B cell (primary cell): ENCODE results near the gene PRSS50. TPM values are rescaled to one million over a fixed set of nuclear protein-coding genes. Genes with fewer than 3 reads are reported as not detected.

Experiments used
- ATAC-seq: fragments of 200-7000 bp; cut with Tn5 transposase; one replicate; pipeline ENCODE4 v1.10.0; 2021; ENCODE audit warnings: low read depth, mild to moderate bottlenecking, moderate number of reproducible peaks, moderate library complexity
- CTCF ChIA-PET: fragments of 350-600 bp; sonication (Branson Sonifier 250); formaldehyde crosslinking; loops from one replicate; lab custom pipeline; 2021; ENCODE audit warnings: antibody characterized with exemption, inconsistent platforms; lab: Charles Lee
- POLR2A ChIA-PET: fragments of 350-600 bp; sonication (Branson Sonifier 250); formaldehyde crosslinking; loops from one replicate; lab custom pipeline; 2021; ENCODE audit warnings: antibody characterized with exemption; lab: Charles Lee
- DNase-seq: peaks from one replicate; pipeline ENCODE4 v3.0.0; 2013
- H2AFZ ChIP-seq: 2 replicates; pipeline ENCODE4 v1.6.1; 2012; ENCODE audit warnings: mild to moderate bottlenecking, low read depth, low read length; ENCODE audit not compliant: insufficient read depth, poor library complexity, severe bottlenecking
- H3K27ac ChIP-seq, 2 donors: 1 replicate in 1 of 2; 2 replicates in 1 of 2; pipeline ENCODE4 v1.5.1; 2012 to 2013; ENCODE audit warnings: low read length in 2 of 2, mild to moderate bottlenecking in 2 of 2, moderate library complexity in 1 of 2
- H3K27me3 ChIP-seq, 4 experiments: fragments of 200-600 bp in 1 of 4; sonication (generic) in 1 of 4; replicated peaks in 1 of 4; 1 replicate in 2 of 4; 2 replicates in 2 of 4; pipeline versions ENCODE4 v1.6.1 to v1.7.0; 2013 to 2016; ENCODE audit warnings: low read length in 3 of 4, mild to moderate bottlenecking in 2 of 4, mixed read lengths in 1 of 4, moderate library complexity in 1 of 4; ENCODE audit not compliant: insufficient read depth in 4 of 4, control insufficient read depth in 3 of 4; ENCODE audit errors: control extremely low read depth in 1 of 4
- H3K36me3 ChIP-seq, 2 experiments: replicated peaks in 1 of 2; 1 replicate in 1 of 2; 2 replicates in 1 of 2; pipeline versions ENCODE4 v1.6.1 to v1.7.1; 2013; ENCODE audit warnings: low read length in 1 of 2; ENCODE audit not compliant: insufficient read depth in 2 of 2, control insufficient read depth in 1 of 2; ENCODE audit errors: control extremely low read depth in 1 of 2, extremely low read depth in 1 of 2
- H3K4me1 ChIP-seq, 2 donors: fragments of 200-600 bp in 1 of 2; sonication (generic) in 1 of 2; 1 replicate in 1 of 2; 2 replicates in 1 of 2; pipeline versions ENCODE4 v1.5.1 to v1.6.1; 2013 to 2017; ENCODE audit warnings: low read length in 2 of 2; ENCODE audit not compliant: control insufficient read depth in 2 of 2, insufficient read depth in 2 of 2
- H3K4me2 ChIP-seq: replicated peaks from 2 replicates; pipeline ENCODE3; 2012; ENCODE audit warnings: mild to moderate bottlenecking, low read depth, low read length; ENCODE audit not compliant: poor library complexity, severe bottlenecking
- H3K4me3 ChIP-seq, 5 experiments: fragments of 200-600 bp in 1 of 5; sonication (generic) in 1 of 5; 1 replicate in 3 of 5; 2 replicates in 2 of 5; pipeline versions ENCODE4 v1.5.1 to v1.7.0; 2011 to 2016; ENCODE audit warnings: low read length in 4 of 5, mild to moderate bottlenecking in 4 of 5, low read depth in 2 of 5, control low read depth in 1 of 5, moderate library complexity in 1 of 5; ENCODE audit not compliant: insufficient read depth in 1 of 5; ENCODE audit errors: control extremely low read depth in 1 of 5, extremely low read depth in 1 of 5
- H3K79me2 ChIP-seq: fragments of 200-600 bp; sonication (generic); one replicate; pipeline ENCODE4 v1.6.0; 2016; ENCODE audit warnings: low read length; ENCODE audit not compliant: control insufficient read depth, insufficient read depth
- H3K9ac ChIP-seq: fragments of 200-600 bp; sonication (generic); 2 replicates; pipeline ENCODE4 v1.6.1; 2017; ENCODE audit warnings: mild to moderate bottlenecking, low read length, moderate library complexity
- H3K9me3 ChIP-seq, 3 donors: one replicate each; pipeline versions ENCODE4 v1.6.1 to v1.7.1; 2013; ENCODE audit warnings: low read length in 2 of 3; ENCODE audit not compliant: control insufficient read depth in 2 of 3, insufficient read depth in 1 of 3; ENCODE audit errors: control extremely low read depth in 1 of 3
- H4K20me1 ChIP-seq: 2 replicates; pipeline ENCODE4 v1.6.0; 2012; ENCODE audit warnings: mild to moderate bottlenecking, low read length; ENCODE audit not compliant: insufficient read depth, control insufficient read depth, poor library complexity, severe bottlenecking
- H3K27ac Mint-ChIP-seq: one replicate; pipeline ENCODE4 v1.8.0; 2021; ENCODE audit warnings: mixed read lengths
- H3K27me3 Mint-ChIP-seq: one replicate; pipeline ENCODE4 v1.8.0; 2021; ENCODE audit warnings: mixed read lengths
- H3K4me1 Mint-ChIP-seq: one replicate; pipeline ENCODE4 v1.8.0; 2021; ENCODE audit warnings: mixed read lengths
- H3K4me3 Mint-ChIP-seq: one replicate; pipeline ENCODE4 v1.8.0; 2021; ENCODE audit warnings: mixed read lengths
- H3K9me3 Mint-ChIP-seq: one replicate; pipeline ENCODE4 v1.8.0; 2022; ENCODE audit warnings: mixed read lengths; ENCODE audit not compliant: insufficient read depth
- CTCF ChIP-seq: fragments of 200-600 bp; IDR thresholded peaks from one replicate; pipeline ENCODE4 v1.8.0; 2022; ENCODE audit warnings: antibody characterized with exemption, mild to moderate bottlenecking
- EZH2 ChIP-seq: IDR thresholded peaks from 2 replicates; pipeline ENCODE4 v1.6.1; 2012; ENCODE audit warnings: borderline replicate concordance, low read depth, mild to moderate bottlenecking, moderate library complexity, low read length; ENCODE audit not compliant: insufficient read depth, poor library complexity, severe bottlenecking
- WGBS: methylation state at CpG from one replicate; pipeline ENCODE4 v1.1.5; 2013; ENCODE audit warnings: missing lambda C conversion rate; ENCODE audit not compliant: insufficient coverage; 5-methylcytosine and 5-hydroxymethylcytosine counted together
- intact Hi-C: fragments of 100-400 bp; cut with micrococcal nuclease; formaldehyde crosslinking; loops from one replicate; pipeline ENCODE4 v1.10.0; 2022
- polyA plus RNA-seq: library from polyadenylated mRNA; depleted of rRNA; stranded (reverse); fragments of >200 nt; gene quantifications from 2 replicates; pipeline ENCODE4 v1.2.3, GENCODE V29; 2012
- total RNA-seq, 2 donors: library from RNA; stranded (reverse); fragments of 120-200 nt in 1 of 2; gene quantifications; 1 replicate in 1 of 2; 2 replicates in 1 of 2; pipeline versions ENCODE4 v1.2.3 to v1.2.4, GENCODE V29; 2013 to 2022

Gene PRSS50
- total and polyA plus RNA-seq, 2 donors (not counting 1 experiment from before 2014, with no cell fraction given): 0.09 to 0.10 TPM

DNA sequence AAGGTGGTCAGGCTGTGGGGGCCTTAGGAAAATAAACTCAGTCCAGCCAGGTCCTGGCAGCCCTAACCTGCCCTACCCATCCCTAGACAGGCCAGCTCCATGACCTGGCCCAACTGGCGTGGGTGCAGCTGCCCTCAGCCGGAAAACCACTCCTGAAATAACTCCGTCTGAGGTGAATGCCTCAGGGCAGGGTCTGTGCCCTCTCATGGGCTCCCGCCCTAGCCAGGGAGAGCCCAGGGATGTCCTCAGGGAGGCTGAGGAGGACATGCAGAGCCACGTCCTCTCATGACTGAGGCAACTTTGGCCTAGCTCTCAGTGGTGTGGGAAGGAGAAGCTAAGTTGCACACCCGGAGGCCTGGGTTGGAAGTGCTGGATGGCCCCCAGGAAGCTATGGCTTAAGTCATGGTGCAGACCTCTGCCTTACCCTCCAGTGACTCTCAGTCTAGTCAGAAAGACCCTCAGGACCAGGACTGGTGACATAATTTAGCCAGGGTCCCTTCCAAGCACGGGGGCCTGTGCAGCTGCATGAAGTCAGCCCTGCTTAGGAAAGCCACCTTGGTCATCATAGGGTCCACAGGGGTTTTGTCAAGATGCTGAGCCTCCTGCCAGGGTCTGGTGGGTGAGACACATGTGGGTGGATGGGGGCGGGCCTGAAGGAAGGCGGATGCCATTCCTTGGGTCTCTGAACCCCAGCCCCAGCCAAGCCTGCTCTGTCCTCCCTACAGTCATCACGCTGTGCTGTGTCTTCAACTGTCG lies 9.1 kb downstream of the PRSS50 start:
- WGBS: 90% methylated on average over 10 of the region's 11 CpGs
- H3K4me1 ChIP-seq: no peaks in the 10 kb centered on the region
- H3K9me3 Mint-ChIP-seq: no peaks in the 10 kb centered on the region
- intact Hi-C loops: no loop called here
- no peak overlapping the region for H3K4me3 ChIP-seq
- ChIA-PET CTCF (interaction anchor here (1.2 to 1.7 kb wide), 5 partner anchors 11 to 201 kb away, joined by 3 to 5 read pairs (median 3); no protein-coding TSS in a partner anchor), POLR2A (interaction anchor here (0.6 kb wide), 1 partner anchor 21 kb away, joined by 3 read pairs; no protein-coding TSS in a partner anchor)
- DNase-seq: no peak
- no peak for ATAC-seq
- H3K4me1 Mint-ChIP-seq: no peaks in the 10 kb centered on the region
- TF ChIP-seq CTCF (no peak), EZH2 (no peak)
- no peak overlapping the region for H3K4me2 ChIP-seq
- H2AFZ ChIP-seq: no peak overlapping the region
- H3K36me3 ChIP-seq: no peaks in the 10 kb centered on the region
- H3K9ac ChIP-seq: no peak overlapping the region
- H3K9me3 ChIP-seq: no peaks in the 10 kb centered on the region
- no peak overlapping the region for H3K27ac Mint-ChIP-seq
- H3K4me3 Mint-ChIP-seq: no peak overlapping the region
- H3K27me3 ChIP-seq: peaks cover 0 to 9% (median 0%) of the 10 kb centered on the region in 4 experiments
- H4K20me1 ChIP-seq: no peaks in the 10 kb centered on the region
- H3K27ac ChIP-seq: no peak overlapping the region
- no peaks in the 10 kb centered on the region for H3K79me2 ChIP-seq
- H3K27me3 Mint-ChIP-seq: peaks cover 4% of the 10 kb centered on the region

DNA sequence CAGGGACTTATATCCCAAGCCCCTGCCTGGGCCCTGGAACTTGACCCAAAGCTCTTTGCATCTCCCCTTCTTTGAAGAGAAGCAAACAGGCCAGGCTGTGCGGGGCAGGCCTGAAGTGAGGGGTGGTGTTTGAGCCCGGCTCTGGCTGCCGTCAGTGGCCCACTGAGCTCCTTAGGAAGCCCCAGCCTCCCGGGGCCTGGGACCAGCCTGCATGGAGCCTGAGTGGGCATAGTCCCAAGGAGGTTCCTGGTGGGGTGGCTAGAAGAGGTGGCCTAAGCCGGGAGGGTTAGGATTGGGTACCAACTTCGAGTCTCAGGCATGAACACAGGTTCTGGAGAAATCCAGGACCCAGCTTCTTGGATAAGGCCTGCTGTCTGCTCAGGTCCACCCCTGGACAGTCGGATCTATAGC lies 10.1 kb downstream of the PRSS50 start:
- no peaks in the 10 kb centered on the region for H3K79me2 ChIP-seq
- Mint-ChIP-seq H3K9me3 (no peaks in the 10 kb centered on the region), H3K27ac (no peak overlapping the region), H3K27me3 (peaks cover 4% of the 10 kb centered on the region), H3K4me1 (no peaks in the 10 kb centered on the region), H3K4me3 (no peak overlapping the region)
- CTCF ChIA-PET: interaction anchor here (1.2 to 3.0 kb wide), 8 partner anchors 11 to 291 kb away, joined by 3 to 16 read pairs (median 4); no protein-coding TSS in a partner anchor
- ATAC-seq: no peak
- H3K4me3 ChIP-seq: no peak overlapping the region
- no peak overlapping the region for H3K4me2 ChIP-seq
- H3K27me3 ChIP-seq: peaks cover 0 to 12% (median 0%) of the 10 kb centered on the region in 4 experiments
- intact Hi-C loops: no loop called here
- no peak for TF ChIP-seq CTCF
- no peak for TF ChIP-seq EZH2
- H3K4me1 ChIP-seq: no peaks in the 10 kb centered on the region
- H3K36me3 ChIP-seq: no peaks in the 10 kb centered on the region
- H3K9ac ChIP-seq: no peak overlapping the region
- POLR2A ChIA-PET: no interaction called here
- no peaks in the 10 kb centered on the region for H4K20me1 ChIP-seq
- no peak overlapping the region for H3K27ac ChIP-seq
- no peak overlapping the region for H2AFZ ChIP-seq
- 89% methylated on average over 7 of the region's 7 CpGs for WGBS
- no peaks in the 10 kb centered on the region for H3K9me3 ChIP-seq
- DNase-seq: peak; percentile 1
